GM10266 (cell line): Measurements from ENCODE around the gene WDR18.

ENCODE experiments used
- DNase-seq: peaks from one replicate; pipeline ENCODE4 v3.0.0; 2012; ENCODE audit errors: extremely low spot score
- TF ChIP-seq, protein P1 (sequence below): IDR thresholded peaks from 2 replicates; pipeline ENCODE4 v1.5.1; 2012; ENCODE audit warnings: mild to moderate bottlenecking, low read depth; ENCODE audit not compliant: control insufficient read depth, insufficient read depth; ENCODE audit errors: missing control alignments

Gene WDR18

DNA sequence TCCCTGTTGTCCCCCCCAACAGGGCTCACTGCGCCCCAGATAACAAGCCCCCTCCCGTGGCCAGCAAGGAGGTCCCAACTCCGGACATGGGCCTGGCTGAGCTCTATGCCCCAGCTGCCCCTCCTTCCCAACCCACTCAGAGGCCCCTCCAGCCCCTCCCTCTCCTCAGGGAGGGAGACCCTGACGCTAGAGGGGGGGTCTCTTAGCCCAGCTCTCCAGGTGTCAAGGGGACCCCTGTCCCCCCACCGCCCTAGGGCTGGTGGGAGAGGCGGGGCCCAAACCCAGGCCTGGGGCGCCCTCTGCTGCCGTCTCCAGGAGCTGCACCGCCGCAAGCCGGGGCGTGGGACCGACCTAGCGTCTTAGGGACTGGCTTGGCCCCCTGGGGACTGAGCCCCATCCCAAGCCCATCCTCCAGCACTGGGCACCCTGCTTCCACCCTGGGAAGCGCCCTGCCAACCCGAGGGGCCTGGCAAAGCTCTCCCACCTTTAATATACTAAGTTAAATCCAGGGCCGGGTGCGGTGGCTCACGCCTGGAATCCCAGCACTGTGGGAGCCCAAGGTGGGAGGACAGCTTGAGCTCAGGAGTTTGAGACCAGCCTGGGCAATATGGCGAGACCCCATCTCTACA lies 17.5 kb downstream of the WDR18 start:
- TF ChIP-seq, protein P1, sequence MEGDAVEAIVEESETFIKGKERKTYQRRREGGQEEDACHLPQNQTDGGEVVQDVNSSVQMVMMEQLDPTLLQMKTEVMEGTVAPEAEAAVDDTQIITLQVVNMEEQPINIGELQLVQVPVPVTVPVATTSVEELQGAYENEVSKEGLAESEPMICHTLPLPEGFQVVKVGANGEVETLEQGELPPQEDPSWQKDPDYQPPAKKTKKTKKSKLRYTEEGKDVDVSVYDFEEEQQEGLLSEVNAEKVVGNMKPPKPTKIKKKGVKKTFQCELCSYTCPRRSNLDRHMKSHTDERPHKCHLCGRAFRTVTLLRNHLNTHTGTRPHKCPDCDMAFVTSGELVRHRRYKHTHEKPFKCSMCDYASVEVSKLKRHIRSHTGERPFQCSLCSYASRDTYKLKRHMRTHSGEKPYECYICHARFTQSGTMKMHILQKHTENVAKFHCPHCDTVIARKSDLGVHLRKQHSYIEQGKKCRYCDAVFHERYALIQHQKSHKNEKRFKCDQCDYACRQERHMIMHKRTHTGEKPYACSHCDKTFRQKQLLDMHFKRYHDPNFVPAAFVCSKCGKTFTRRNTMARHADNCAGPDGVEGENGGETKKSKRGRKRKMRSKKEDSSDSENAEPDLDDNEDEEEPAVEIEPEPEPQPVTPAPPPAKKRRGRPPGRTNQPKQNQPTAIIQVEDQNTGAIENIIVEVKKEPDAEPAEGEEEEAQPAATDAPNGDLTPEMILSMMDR: peak; percentile 98
- DNase-seq: peak; percentile 91

DNA sequence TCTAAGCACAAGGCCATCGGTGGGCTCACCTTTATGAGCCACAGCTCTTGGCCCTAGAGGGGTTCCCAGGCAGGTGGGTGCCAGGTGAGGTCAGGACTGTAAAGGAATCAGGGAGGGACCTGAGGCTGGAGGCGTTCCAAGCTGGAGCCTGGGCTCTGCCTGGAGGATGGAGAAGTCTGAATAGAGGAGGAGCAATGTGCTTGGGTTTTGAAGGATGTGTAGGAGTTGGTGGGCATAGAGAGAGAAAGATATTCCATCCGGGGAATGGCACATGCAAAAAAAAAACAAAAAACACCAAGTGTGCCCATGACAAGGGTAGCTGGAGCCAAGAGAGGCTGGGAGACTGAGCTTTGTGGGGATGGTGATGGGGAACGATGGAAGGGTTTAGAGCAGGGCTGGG lies 18.5 kb downstream of the WDR18 start:
- no peak for DNase-seq
- TF ChIP-seq, protein P1: no peak

DNA sequence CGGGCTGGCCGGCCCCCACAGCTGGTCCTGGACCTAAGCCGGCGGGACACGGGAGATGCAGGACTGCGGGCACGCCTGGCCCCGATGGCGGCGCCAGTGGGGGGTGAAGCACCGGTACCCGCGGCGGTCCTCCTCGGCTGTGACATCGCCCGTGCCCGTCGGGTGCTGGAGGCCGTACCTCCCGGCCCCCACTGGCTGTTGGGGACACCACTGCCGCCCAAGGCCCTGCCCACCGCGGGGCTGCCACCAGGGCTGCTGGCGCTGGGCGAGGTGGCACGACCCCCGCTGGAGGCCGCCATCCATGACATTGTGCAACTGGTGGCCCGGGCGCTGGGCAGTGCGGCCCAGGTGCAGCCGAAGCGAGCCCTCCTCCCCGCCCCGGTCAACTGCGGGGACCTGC lies 19.1 kb downstream of the WDR18 start:
- TF ChIP-seq, protein P1: no peak
- no peak for DNase-seq

DNA sequence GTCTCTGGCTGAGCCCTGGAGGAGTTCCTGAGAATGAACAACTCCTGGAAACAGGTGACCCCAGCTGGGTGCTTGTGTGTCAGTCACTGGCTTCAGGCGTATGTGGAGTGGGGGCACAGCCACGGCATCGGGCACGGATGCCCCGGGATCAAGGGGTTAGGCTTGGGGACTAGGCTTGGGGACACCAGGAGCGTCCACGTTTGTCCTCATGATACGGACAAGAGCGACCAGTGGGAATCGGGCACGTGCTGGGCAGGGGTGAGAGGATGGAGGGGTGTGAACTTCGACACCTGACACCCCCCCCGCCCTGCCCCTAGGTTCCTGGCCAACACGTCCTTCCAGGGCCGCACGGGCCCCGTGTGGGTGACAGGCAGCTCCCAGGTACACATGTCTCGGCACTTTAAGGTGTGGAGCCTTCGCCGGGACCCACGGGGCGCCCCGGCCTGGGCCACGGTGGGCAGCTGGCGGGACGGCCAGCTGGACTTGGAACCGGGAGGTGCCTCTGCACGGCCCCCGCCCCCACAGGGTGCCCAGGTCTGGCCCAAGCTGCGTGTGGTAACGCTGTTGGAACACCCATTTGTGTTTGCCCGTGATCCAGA lies 20.2 kb downstream of the WDR18 start:
- DNase-seq: no peak
- TF ChIP-seq, protein P1: no peak

DNA sequence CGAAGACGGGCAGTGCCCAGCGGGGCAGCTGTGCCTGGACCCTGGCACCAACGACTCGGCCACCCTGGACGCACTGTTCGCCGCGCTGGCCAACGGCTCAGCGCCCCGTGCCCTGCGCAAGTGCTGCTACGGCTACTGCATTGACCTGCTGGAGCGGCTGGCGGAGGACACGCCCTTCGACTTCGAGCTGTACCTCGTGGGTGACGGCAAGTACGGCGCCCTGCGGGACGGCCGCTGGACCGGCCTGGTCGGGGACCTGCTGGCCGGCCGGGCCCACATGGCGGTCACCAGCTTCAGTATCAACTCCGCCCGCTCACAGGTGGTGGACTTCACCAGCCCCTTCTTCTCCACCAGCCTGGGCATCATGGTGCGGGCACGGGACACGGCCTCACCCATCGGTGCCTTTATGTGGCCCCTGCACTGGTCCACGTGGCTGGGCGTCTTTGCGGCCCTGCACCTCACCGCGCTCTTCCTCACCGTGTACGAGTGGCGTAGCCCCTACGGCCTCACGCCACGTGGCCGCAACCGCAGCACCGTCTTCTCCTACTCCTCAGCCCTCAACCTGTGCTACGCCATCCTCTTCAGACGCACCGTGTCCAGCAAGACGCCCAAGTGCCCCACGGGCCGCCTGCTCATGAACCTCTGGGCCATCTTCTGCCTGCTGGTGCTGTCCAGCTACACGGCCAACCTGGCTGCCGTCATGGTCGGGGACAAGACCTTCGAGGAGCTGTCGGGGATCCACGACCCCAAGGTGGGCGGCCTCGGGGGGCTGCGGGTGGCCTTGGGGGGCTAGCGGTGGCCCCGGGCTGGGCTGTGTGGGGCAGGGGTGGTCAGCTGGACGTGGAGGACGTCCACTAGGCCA lies 20.9 kb downstream of the WDR18 start:
- no peak for DNase-seq
- TF ChIP-seq, protein P1: no peak

DNA sequence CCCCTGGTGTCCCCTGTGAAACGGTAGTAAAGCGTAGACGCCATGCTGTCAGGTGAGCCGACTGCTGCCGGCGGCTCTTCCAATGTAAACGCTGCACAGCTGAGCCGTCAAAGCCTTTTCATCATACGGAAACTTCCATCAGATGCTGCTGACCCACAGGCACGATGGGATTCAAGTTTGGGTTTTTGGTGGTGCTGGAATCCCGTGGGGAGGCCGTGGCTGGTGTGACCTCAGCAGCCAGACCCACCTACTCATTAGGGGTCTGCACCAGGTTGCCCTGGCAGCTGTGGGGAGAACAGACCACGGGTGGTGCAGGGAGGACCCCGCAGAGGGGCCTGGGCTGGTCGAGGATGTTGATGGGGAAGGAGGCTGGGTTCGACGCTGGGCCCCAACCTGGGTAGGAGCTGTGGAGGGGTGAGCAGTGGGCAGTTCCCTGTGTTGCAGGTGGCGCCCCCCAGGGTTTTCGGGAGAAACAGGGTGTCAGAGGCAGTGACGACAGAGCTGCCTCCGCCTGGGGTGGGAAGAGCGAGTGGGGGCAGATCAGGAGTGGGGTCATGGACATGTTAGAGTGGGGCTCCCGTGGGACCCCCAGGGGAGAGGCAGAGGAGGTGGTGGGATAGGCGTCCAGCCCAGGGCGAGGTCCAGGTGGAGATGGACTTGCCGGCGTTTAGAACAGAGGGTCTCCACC lies 22.7 kb downstream of the WDR18 start:
- DNase-seq: no peak
- TF ChIP-seq, protein P1: no peak
